Progenitor cell of endocrine pancreas (in vitro differentiated cells): Measurements from ENCODE around the gene TUBA1C. TPM values are rescaled to one million over a fixed set of nuclear protein-coding genes. Genes with fewer than 3 reads are reported as not detected.

ENCODE experiments used
- DNase-seq: peaks from one replicate; pipeline ENCODE4 v3.0.0; 2021; ENCODE audit warnings: low spot score; ENCODE audit not compliant: unreplicated experiment
- H3K27ac Mint-ChIP-seq: 2 replicates; pipeline ENCODE4 v1.8.0; 2021; ENCODE audit warnings: mild to moderate bottlenecking, moderate library complexity, mixed read lengths
- H3K27me3 Mint-ChIP-seq: 2 replicates; pipeline ENCODE4 v1.8.0; 2021; ENCODE audit warnings: mixed read lengths
- H3K36me3 Mint-ChIP-seq: 2 replicates; pipeline ENCODE4 v1.8.0; 2022; ENCODE audit warnings: mixed read lengths; ENCODE audit not compliant: insufficient read depth
- H3K4me1 Mint-ChIP-seq: 2 replicates; pipeline ENCODE4 v1.8.0; 2021; ENCODE audit warnings: low read depth, mixed read lengths
- H3K4me3 Mint-ChIP-seq: 2 replicates; pipeline ENCODE4 v1.8.0; 2021; ENCODE audit warnings: low read depth, mild to moderate bottlenecking, moderate library complexity, mixed read lengths
- H3K9me3 Mint-ChIP-seq: 2 replicates; pipeline ENCODE4 v1.8.0; 2021; ENCODE audit warnings: low read depth, mixed read lengths
- CTCF ChIP-seq: fragments of 200-600 bp; sonication (generic); IDR thresholded peaks from one replicate; pipeline ENCODE4 v1.5.0; 2021; ENCODE audit warnings: antibody characterized with exemption, mild to moderate bottlenecking; ENCODE audit not compliant: unreplicated experiment
- total RNA-seq: library from RNA; stranded (reverse); gene quantifications from 2 replicates; pipeline ENCODE4 v1.2.1, GENCODE V29; 2021

TUBA1C gene
- total RNA-seq, 1 donor from 2014 or later = 128 TPM

GRCh38 chr12:49225576-49226166 lies 39.2 kb upstream of the TUBA1C start:
- peaks cover 2% of the 10 kb centered on the region for H3K4me1 Mint-ChIP-seq
- no peak for TF ChIP-seq CTCF
- H3K27ac Mint-ChIP-seq = no peak overlapping the region
- peaks cover 23% of the 10 kb centered on the region for H3K27me3 Mint-ChIP-seq
- DNase-seq = no peak
- no peaks in the 10 kb centered on the region for H3K9me3 Mint-ChIP-seq
- H3K36me3 Mint-ChIP-seq = no peaks in the 10 kb centered on the region
- no peak overlapping the region for H3K4me3 Mint-ChIP-seq

GRCh38 chr12:49227713-49228112 lies 37.2 kb upstream of the TUBA1C start:
- no peak overlapping the region for H3K4me3 Mint-ChIP-seq
- H3K27me3 Mint-ChIP-seq = peaks cover 24% of the 10 kb centered on the region
- DNase-seq = no peak
- no peak for TF ChIP-seq CTCF
- H3K9me3 Mint-ChIP-seq = no peaks in the 10 kb centered on the region
- no peaks in the 10 kb centered on the region for H3K36me3 Mint-ChIP-seq
- peaks cover 7% of the 10 kb centered on the region for H3K4me1 Mint-ChIP-seq
- no peak overlapping the region for H3K27ac Mint-ChIP-seq

GRCh38 chr12:49228653-49229052 lies 36.2 kb upstream of the TUBA1C start:
- no peak for TF ChIP-seq CTCF
- H3K9me3 Mint-ChIP-seq = no peaks in the 10 kb centered on the region
- no peaks in the 10 kb centered on the region for H3K36me3 Mint-ChIP-seq
- no peak overlapping the region for H3K4me3 Mint-ChIP-seq
- DNase-seq = no peak
- peaks cover 24% of the 10 kb centered on the region for H3K27me3 Mint-ChIP-seq
- H3K4me1 Mint-ChIP-seq = peaks cover 16% of the 10 kb centered on the region
- no peak overlapping the region for H3K27ac Mint-ChIP-seq

GRCh38 chr12:49230176-49230804 lies 34.6 kb upstream of the TUBA1C start:
- peaks cover 18% of the 10 kb centered on the region for H3K4me1 Mint-ChIP-seq
- no peaks in the 10 kb centered on the region for H3K9me3 Mint-ChIP-seq
- no peak for TF ChIP-seq CTCF
- DNase-seq = no peak
- peaks cover 24% of the 10 kb centered on the region for H3K27me3 Mint-ChIP-seq
- H3K36me3 Mint-ChIP-seq = no peaks in the 10 kb centered on the region
- no peak overlapping the region for H3K4me3 Mint-ChIP-seq
- H3K27ac Mint-ChIP-seq = no peak overlapping the region

- Mint-ChIP-seq H3K4me1 (peaks cover 18% of the 10 kb centered on the region), H3K27me3 (peaks cover 24% of the 10 kb centered on the region), H3K36me3 (no peaks in the 10 kb centered on the region), H3K27ac (no peak overlapping the region), H3K9me3 (no peaks in the 10 kb centered on the region), H3K4me3 (no peak overlapping the region)
- TF ChIP-seq CTCF = no peak
- DNase-seq = no peak
Measured at GRCh38 chr12:49230805-49231194, 34.1 kb upstream of the TUBA1C start.
